Adrenal gland (tissue), 5 donors: ENCODE measurements around the gene ASIC3.

ENCODE experiments used
- CTCF ChIP-seq, 6 experiments: fragments of 450-650 bp in 4 of 6; fragments of 200-600 bp in 2 of 6; sonication (generic) in 1 of 6; IDR thresholded peaks; 1 replicate in 5 of 6; 2 replicates in 1 of 6; pipeline versions ENCODE4 v1.5.1 to v1.8.0; 2016 to 2021; ENCODE audit warnings: antibody characterized with exemption in 6 of 6, mild to moderate bottlenecking in 2 of 6, moderate library complexity in 1 of 6
- POLR2A ChIP-seq, 2 donors: fragments of 450-650 bp; IDR thresholded peaks; one replicate each; pipeline ENCODE4 v1.6.1; 2017; ENCODE audit warnings: antibody characterized with exemption in 2 of 2, mild to moderate bottlenecking in 2 of 2, moderate library complexity in 1 of 2
- donor health status: DM: no; HTN: no; CAD: no.

DNA sequence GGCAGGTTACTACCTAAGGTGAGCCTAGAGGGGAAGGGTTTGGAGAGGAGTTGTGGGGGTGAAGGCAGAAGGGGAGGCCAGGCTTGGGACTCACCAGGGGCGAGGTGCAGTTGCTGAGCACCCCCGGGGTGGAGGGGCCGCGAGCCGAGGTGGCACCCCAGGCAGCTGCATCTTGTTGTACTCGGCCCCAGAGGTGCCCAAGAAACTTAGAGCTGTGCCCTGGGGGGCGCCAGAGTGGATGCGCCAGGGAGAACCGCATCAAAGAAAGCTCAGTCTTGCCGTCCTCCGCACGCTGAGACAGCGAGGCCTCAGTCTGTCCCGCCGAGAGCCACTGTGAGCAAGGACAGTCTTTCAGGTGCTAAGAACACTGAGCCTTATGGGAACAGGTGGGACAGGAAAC, 31.4 kb upstream of the ASIC3 start:
- TF ChIP-seq CTCF (IDR thresholded peaks at IDR 0.05) = no peak
- no peak for TF ChIP-seq POLR2A (IDR thresholded peaks at IDR 0.05)
